GM21619 (cell line): ENCODE measurements around the gene FGFRL1.
"Not testable (repeated sequence)": the region's sequence is repeated elsewhere in the genome, so short reads cannot be mapped to it uniquely, and the experiment has no call there.

Source experiments
- ATAC-seq: cut with Tn5 transposase; IDR thresholded peaks from one replicate; pipeline ENCODE4 v1.9.1; 2021; ENCODE audit not compliant: unreplicated experiment

Gene FGFRL1

DNA sequence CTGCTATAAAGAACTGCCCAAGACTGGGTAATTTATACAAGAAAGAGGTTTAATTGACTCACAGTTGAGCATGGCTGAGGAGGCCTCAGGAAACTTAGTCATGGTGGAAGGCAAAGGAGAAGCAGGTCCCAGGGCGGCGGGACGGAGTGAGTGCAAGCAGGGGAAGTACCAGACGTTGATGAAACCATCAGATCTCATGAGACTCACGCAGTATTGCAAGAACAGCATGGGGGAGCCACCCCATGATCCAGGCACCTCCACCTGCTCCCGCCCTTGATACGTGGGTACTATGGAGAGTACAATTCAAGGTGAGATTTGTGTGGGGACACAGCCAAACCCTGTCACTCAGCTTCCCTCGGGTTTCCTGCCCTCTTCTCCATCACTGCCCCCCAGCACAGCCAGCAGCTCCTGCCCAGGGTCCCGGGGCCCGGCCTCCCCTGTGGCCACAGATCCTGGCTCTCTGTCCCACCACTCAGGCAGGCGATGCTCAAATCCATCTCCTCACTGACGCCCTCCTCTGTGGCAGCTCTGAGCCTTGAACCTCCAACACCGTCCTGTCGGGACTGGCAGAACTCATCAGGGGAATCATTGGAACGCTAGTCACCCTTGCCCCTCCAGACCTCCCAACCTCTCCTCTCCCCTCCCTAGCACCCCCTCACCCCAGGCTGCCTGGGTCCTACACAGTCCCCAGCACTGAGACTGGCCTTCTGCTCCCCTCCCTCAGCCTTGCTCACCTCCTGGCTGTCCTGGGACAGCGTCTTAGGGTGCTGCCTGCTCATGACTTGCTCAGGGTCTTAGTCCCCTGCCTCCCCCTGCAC, 37.6 kb downstream of the FGFRL1 start:
- ATAC-seq: no peak

- no peak for ATAC-seq
These were observed 38.1 kb downstream of the FGFRL1 start for GRCh38 chr4:1049591-1049905.

DNA sequence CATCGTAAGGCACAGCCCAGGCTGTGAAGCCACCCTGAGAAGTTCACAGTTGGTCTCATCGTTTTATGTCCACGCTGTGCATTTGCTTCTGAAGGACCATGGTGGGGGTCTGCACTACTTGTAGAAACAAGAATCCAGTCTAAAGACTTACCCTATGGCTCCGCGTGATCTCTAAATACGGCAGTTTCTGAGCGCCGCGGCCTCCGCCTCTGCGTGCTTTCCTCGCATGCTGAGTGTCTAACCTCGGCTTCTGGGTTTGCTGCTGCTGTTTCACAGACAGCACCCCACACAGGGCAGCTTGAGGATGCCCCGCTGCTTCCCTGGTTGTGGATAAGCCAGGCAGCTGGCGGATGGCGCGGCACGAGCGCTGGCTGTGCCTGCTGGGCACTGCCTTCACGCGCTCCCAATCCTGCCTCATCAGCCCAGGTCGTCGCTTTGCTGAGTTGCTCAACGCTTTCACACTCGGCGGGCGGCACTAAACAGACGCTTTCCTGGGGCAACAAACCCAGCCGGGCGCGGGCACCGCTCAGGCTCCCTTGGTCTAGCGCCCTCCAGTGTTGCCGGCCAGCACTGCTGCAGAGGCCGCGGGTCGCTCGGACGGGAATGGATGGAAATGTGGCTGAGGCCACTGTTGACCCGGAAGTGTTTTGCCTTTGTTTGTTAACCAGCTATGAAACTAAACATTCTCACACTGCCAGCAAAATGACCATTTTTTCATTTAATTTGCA, 39.2 kb downstream of the FGFRL1 start:
- ATAC-seq: no peak

GRCh38 chr4:1051472-1051871, 40.0 kb downstream of the FGFRL1 start:
- ATAC-seq: no peak

DNA sequence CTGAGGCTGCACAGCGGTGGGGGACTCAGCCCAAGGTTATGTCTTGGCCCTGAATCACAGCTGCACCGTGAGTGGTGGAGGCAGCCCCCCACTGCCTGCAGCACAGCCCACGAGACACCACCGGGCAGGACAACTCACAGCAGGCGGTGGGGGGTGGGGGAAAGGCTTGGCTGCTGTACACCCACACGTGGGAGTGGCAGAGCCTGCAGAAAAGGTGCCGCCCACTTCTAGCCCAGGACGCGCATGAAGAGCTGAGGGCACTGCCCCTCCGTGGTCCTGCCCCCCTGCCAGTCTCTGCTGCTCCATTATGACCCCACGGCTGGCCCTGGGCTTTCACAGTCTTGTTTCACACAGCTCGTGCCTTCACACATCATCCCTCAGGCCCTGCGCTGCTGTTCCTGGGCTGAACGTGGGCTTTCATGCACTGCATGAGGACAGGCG, 40.8 kb downstream of the FGFRL1 start:
- ATAC-seq: no peak

GRCh38 chr4:1053080-1053661, 41.7 kb downstream of the FGFRL1 start:
- ATAC-seq: no peak

GRCh38 chr4:1053891-1054290, 42.5 kb downstream of the FGFRL1 start:
- not testable (repeated sequence) for ATAC-seq

- not testable (repeated sequence) for ATAC-seq
These were observed 43.3 kb downstream of the FGFRL1 start for GRCh38 chr4:1054696-1055242.

- peak; percentile 13 for ATAC-seq
These were observed 43.8 kb downstream of the FGFRL1 start for GRCh38 chr4:1055243-1055701.

GRCh38 chr4:1055721-1056590, 44.5 kb downstream of the FGFRL1 start:
- ATAC-seq: peak; percentile 80

DNA sequence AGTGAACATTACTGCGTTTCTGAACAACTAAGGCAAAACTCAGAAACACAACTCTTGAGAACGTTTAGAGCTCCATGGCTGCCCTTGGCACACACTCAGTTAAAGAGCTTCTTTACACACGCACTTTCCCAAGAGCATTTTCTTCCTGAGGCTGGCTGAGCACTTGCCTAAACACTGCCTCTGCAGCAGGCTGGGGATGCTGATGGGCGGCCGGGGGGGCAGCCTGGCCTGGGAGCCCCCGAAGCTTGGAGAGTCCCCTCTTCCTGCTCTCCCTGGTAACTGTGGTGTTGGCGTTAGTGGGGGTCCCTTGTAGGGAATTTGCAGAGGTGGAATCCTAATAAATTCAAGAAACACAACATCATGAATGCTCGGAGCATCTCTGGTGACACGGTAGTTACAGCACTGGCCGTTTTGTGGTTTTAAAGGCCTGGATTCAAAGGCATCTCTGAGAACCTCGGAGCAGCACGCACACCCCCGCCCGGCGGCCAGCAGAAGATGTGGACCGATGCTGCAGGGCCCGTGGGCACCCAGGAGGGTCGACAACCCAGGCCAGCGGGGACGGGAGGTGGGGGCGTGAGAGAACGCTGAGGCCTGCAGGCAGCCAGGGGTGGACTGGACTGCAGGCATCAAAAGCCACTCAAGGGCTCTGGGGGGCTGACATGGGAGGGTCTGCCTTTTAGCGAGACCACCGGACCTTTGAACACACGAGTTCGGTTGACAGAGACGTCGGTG, 45.4 kb downstream of the FGFRL1 start:
- ATAC-seq: no peak

GRCh38 chr4:1057403-1057745, 45.9 kb downstream of the FGFRL1 start:
- no peak for ATAC-seq

GRCh38 chr4:1058198-1058996, 47.0 kb downstream of the FGFRL1 start:
- no peak for ATAC-seq

DNA sequence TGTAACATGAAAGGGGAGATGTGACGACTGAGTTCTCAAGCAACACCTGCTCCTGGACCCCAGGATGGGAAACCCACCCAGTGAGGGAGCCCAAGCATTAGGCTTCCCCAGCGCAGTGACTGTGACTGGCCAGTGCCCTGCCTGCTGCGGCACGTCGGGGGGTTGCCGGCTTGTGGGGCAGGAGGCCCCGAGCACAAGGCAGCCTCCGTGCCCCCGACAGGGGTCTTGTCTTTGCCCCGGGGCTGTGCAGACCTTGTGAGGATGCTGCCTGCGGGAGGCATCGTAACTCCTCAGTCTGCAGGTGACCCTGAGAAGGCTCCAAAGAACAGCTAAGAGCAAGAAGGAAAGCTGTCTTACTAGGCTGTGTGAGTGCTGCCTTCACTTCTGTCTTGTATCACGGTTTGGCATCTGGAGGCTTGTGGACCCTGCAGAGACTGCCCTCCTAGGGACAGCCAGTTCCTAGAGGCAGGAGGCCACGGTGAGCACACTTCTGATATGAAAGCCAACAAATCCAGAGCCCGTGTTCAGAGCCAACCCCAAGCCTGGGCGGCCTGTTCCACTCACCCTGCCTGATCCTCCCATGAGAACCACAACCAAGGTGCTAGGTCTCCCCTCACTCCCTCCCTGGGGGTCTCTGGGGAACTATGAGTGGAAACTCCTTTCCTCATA, 47.7 kb downstream of the FGFRL1 start:
- ATAC-seq: no peak

- ATAC-seq: no peak
These were observed 48.7 kb downstream of the FGFRL1 start for GRCh38 chr4:1060121-1060520.

- no peak for ATAC-seq
These were observed 49.2 kb downstream of the FGFRL1 start for GRCh38 chr4:1060621-1061020.

DNA sequence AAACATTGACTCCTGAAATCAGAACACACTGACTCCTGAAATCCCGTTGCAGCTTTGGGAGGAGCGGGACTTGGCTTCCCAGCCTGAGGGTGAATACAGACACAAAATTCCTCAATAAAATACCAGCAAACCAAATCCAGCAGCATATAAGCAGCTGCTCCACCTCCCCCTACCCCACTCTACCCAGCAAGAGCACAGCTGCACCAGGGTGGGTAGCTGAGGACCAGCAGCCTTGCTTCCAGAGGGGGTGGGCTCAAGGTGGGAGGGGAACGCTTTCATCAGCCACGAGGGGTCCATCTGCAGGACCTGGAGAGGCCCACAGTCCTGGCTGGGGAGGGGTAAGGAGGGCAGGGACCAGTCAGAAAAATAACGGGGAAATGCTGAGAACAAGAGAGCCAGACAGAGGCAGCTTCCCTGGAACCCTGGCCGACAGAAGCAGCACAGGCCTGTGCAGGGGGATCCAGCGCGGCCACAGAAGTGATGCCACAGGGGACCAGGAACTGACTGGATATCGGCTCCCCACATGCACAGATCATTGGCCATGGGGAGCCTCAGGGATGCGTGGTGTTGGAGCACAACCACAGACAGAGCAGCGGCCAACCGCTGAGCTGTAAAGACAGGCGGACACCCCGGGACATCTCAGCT, 49.8 kb downstream of the FGFRL1 start:
- ATAC-seq: no peak

- ATAC-seq: no peak
These were observed 50.3 kb downstream of the FGFRL1 start for GRCh38 chr4:1061760-1062159.
